Keratinocyte (primary cell): Measurements from ENCODE around the gene JOSD2.

Experiments used
- EZH2 ChIP-seq: IDR thresholded peaks from one replicate; pipeline ENCODE4 v1.6.1; 2012; ENCODE audit warnings: inconsistent platforms, mild to moderate bottlenecking, low read length, moderate library complexity
- TF ChIP-seq, protein P1 (sequence below), 3 experiments: IDR thresholded peaks in 1 of 3; conservative IDR thresholded peaks in 1 of 3; optimal IDR thresholded peaks in 1 of 3; 2 replicates in 2 of 3; 3 replicates in 1 of 3; pipeline versions ENCODE3 to v1.5.1; 2011; ENCODE audit warnings: low read length in 3 of 3, mild to moderate bottlenecking in 3 of 3, moderate library complexity in 2 of 3, control low read depth in 1 of 3, inconsistent platforms in 1 of 3; ENCODE audit not compliant: insufficient read depth in 2 of 3; ENCODE audit errors: extremely low read depth in 1 of 3

DNA sequence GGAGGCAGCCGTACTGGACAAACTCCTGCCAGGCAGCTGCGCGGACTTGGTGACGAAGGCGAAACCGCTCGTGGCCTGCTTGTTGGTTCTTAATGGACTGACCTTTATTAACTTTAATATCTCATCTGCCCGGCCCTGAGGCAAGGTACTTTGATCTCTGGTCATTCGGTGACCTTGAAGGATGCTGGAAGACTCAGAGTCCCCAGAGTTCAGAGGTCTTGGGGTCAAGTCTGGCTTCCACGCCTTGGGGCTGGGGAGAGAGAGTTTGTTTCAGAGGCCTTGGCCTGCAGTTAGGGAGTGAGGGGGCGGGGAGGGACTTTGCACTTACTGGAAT is 44.3 kb downstream of the JOSD2 start:
- TF ChIP-seq, protein P1, sequence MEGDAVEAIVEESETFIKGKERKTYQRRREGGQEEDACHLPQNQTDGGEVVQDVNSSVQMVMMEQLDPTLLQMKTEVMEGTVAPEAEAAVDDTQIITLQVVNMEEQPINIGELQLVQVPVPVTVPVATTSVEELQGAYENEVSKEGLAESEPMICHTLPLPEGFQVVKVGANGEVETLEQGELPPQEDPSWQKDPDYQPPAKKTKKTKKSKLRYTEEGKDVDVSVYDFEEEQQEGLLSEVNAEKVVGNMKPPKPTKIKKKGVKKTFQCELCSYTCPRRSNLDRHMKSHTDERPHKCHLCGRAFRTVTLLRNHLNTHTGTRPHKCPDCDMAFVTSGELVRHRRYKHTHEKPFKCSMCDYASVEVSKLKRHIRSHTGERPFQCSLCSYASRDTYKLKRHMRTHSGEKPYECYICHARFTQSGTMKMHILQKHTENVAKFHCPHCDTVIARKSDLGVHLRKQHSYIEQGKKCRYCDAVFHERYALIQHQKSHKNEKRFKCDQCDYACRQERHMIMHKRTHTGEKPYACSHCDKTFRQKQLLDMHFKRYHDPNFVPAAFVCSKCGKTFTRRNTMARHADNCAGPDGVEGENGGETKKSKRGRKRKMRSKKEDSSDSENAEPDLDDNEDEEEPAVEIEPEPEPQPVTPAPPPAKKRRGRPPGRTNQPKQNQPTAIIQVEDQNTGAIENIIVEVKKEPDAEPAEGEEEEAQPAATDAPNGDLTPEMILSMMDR (optimal IDR thresholded peaks at IDR 0.05 in 1 of 3, IDR thresholded peaks at IDR 0.05 in 1 of 3, conservative IDR thresholded peaks at IDR 0.05 in 1 of 3; ENCODE audit: extremely low read depth in 1 of 3, insufficient read depth in 2 of 3, low read length in 3 of 3), result no peak
- no peak for TF ChIP-seq EZH2
